ENCODE results near the gene SERPINB1.

DNA sequence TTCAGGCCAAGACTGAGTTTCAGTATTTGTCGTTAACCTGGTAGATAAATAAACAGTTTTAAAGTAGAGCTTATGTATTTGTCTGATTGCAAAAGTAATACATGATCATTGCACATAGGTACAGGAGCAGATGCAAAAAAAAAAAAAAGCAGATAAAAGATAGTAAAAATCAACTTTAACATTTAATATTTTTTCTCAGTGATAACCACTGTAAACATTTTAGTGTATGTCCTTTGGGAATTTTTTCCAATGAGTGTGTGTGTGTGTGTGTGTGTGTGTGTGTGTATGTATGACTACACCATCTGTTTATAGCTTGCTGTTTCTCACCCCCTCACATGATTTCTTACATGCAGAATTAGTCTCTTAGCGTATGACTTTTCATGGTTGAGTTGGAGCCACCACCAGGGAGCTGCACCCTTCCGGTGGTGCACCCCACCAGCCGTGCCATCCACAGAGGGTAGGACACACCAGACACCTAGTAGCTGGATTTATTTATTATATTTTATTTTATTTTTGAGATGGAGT is 50.2 kb downstream of the SERPINB1 start:
- TF ChIP-seq, protein P1, sequence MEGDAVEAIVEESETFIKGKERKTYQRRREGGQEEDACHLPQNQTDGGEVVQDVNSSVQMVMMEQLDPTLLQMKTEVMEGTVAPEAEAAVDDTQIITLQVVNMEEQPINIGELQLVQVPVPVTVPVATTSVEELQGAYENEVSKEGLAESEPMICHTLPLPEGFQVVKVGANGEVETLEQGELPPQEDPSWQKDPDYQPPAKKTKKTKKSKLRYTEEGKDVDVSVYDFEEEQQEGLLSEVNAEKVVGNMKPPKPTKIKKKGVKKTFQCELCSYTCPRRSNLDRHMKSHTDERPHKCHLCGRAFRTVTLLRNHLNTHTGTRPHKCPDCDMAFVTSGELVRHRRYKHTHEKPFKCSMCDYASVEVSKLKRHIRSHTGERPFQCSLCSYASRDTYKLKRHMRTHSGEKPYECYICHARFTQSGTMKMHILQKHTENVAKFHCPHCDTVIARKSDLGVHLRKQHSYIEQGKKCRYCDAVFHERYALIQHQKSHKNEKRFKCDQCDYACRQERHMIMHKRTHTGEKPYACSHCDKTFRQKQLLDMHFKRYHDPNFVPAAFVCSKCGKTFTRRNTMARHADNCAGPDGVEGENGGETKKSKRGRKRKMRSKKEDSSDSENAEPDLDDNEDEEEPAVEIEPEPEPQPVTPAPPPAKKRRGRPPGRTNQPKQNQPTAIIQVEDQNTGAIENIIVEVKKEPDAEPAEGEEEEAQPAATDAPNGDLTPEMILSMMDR (IDR thresholded peaks at IDR 0.05) = no peak
- no peak for TF ChIP-seq EP300 (IDR thresholded peaks at IDR 0.05)
- TF ChIP-seq EHMT2 (IDR thresholded peaks at IDR 0.05; ENCODE audit: low read depth) = no peak
- TF ChIP-seq REST (IDR thresholded peaks at IDR 0.05) = no peak
- no peak for TF ChIP-seq PHF8 (IDR thresholded peaks at IDR 0.05; ENCODE audit: borderline replicate concordance, low read depth)
- no peak for TF ChIP-seq SREBF2 (IDR thresholded peaks at IDR 0.05)
- no peak for TF ChIP-seq HOXA7 (CRISPR knock-in tag; IDR thresholded peaks at IDR 0.05)
- TF ChIP-seq MYC (IDR thresholded peaks at IDR 0.05; ENCODE audit: borderline replicate concordance, low read length) = no peak
- no peak for TF ChIP-seq ZFP36 (IDR thresholded peaks at IDR 0.05; ENCODE audit: borderline replicate concordance, partially characterized antibody)
- TF ChIP-seq MAX (IDR thresholded peaks at IDR 0.05) = no peak
- TF ChIP-seq FOSL2 (IDR thresholded peaks at IDR 0.05) = no peak
- no peak for TF ChIP-seq FOSL2 (CRISPR knock-in tag; IDR thresholded peaks at IDR 0.05)
- TF ChIP-seq RFX5 (IDR thresholded peaks at IDR 0.05) = no peak
- TF ChIP-seq HMGXB4 (CRISPR knock-in tag; IDR thresholded peaks at IDR 0.05; ENCODE audit: borderline replicate concordance) = no peak
- no peak for TF ChIP-seq POLR2A (IDR thresholded peaks at IDR 0.05; ENCODE audit: low read length)

All from A549 (cell line).